Fibroblast of skin of left biceps (primary cell): ENCODE results near the gene TACC2.

Experiments
- DNase-seq, 2 experiments: peaks; one replicate each; pipeline ENCODE4 v3.0.0-alpha.2; 2013; ENCODE audit warnings: low read depth in 2 of 2

Gene TACC2

DNA sequence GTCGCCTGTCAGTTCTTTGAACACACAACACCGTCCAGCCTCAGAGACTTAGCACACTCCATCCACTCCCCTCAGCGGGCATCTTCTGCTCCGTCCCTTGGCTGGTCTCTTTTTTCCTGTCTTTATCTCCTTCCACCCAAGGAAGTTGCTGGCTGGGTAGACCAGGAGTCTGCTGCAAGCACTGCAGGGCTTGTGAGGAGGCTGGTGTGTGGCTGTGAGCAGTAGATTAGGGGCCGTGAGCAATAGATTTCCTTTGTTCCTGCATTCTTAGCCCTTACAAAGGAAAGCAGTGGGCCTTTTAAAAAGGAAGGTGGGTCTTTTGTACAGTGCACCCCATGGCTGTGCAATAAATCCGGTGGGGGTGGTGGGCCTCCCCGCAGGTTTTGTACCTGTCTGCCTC lies 181.8 kb downstream of the TACC2 start:
- DNase-seq, result no peak

DNA sequence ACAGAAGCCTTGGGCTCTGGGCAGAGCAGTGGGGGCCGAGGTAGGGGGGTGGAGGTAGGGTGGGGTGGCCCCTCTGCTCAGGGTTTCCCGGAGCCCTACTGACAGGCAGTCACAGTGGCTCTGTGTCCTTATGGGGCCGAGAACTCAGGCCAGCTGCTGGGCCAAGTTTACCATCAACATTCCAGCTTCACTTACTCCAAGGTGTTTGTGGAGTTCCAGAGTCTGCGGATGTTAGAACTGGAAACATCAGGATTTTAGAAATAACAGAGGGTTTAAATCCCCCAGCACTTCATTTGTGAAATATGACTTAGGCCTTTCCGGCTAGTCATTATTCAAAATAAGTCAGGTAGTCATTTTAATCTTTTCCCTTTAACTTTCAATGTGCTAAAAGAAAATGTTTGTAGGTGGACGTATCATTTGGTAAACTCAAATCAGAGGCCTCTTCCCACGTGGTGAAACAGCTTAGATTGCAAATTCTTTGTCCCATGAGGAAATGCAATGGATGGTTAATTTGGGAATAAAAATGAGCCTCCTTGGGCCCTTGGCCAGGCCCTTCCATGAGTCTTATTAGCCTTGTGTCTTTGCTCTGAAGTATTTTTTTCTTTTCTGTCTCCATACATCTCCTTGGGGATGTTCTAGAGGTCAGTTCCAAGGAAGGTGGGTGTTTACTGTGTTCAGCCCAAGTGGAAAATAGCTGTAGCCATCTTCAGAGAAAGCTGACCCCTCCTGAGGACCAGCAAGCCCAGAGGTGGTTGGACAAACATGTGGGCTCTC lies 182.5 kb downstream of the TACC2 start:
- no peak for DNase-seq

DNA sequence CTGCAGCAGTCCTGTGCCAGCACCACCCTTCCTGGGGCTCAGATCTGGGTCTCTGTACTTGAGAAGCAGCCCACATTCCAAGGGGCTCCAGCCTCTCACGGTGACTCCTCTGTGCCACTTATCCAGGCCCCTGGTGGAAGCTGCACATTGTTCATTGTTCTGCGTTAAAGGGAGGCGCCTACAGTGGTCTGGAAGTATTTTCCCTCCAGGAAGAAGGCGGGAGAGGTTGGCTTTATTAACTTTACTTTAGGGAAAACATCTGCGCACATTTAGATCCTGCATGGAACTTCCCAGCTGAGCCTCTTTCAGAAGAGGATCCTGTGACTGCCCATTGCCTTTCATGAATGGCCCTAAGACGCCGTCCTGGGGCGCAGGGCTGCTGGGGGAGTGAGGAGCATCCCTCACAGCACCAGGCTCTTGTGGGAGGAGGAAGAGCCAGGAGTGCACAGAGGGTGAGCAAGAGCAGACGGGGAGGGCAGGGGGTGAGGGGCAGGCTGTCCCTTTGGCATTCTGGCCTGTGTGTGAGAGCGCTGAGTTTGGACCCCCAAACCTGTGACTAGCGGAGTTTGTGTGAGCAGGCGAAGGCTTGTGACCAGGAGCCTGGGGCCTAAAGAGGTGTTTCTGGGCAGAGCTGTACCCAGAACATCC lies 183.5 kb downstream of the TACC2 start:
- DNase-seq, result no peak

DNA sequence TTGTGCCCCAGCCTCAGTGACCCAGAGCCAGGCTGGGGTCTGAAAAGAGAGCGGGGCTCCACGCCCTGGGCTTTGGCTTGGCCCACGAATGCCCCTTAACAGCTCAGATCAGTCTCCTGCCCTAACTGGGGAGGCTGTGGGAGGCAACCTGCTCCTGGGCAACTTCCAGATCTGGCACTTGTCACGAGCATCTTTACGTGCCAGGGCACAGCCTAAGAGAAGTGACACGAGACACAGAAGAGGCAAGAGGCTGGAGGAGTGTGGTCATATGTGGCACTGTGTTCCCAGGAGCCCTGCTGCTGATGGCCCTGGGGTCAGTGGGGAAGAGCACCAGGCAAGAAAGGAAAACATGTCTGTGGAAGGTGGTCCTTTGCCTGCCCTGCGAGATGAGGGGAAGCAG lies 184.4 kb downstream of the TACC2 start:
- DNase-seq, result no peak

DNA sequence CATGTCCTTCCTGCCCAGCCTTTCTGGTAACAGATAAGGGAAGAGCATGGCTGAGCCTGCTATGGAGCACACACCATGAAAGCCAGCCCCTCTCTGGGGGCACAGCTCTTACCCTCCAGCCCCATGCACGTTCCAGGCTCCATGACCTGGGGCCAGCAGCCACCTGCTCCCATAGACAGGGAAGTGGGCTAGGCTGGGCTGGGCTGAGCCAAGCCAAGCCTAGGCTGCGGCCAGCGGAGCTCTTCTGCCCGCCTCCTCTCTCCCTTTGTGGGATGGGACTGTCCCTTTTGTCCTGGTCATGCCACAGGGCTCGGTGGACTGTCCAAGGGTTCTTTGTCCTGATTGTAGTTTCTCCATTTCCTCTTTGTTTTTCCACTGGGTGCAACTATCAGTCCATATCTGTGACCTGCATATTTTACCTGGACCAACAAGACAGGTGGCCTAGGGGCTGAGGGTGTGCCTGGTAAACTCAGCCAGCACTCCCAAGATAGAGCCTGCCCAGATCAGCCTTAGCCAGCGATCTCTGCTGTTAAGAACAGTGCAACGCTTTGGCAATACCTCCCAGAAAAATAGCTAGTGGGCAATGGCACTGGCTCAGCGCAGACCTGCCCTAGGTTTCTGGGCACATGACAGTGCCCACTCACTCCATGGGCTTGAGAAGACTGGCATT lies 184.9 kb downstream of the TACC2 start:
- DNase-seq, result no peak

DNA sequence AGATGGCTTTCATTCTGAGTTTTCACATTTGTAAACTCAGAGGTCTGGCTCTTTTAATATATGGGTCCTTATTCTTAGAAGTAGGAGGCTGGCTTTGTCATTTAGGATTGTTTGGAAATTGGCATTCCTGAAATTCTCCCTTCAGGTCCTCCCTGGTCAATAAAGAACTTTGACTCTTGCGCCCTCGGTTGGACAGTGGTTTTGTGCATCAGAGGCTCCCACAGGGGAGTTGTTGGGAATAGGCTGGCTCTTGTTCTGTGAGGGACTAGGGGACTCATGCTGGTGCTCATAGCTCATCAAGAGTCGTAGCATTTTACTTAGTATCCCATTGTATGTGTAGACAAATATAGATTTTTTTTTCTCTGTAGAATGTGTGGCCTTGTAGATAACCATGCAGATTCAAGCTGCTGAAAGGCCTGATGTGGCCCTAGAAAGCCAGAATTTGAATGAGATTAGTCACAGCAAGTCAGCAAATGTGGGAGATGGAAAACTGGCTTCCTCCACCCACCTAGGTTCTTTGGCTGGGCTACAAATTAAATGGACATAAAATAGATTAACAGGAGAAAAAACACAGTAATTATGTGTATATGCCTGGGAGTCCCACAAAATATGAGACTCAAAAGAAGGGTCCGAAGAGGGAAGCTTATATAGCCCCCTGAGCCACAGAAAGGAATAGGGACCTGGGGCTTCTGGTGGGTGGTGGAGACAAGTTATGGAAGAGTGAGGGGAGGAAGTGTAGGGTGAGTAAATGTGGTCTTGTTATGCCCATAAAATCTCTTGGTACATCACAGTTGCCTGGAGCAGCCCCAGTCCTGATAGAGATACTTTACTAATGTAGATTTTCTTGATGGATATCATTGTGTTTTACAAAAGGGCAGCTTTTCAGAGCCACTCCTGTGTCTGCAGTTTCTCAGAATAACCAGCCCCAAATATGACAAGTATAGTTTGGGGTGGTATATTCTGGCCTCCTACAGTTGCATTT lies 187.6 kb downstream of the TACC2 start:
- no peak for DNase-seq

DNA sequence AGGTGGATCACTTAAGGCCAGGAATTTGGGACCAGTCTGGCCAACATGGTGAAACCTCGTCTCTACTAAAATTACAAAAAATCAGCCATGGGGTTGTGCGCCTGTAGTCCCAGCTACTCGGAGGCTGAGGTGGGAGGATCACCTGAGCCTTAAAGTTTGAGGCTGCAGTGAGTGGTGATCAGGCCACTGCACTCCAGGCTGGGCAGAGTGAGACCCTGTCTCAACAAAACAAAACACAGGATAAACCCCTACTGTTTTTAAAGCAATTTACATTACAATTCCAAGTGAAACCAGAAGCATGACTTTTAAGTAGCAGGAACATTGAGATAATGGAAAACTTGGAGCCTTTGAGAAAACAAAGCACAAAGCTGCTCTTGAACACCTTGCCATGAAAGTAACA lies 189.7 kb downstream of the TACC2 start:
- no peak for DNase-seq

DNA sequence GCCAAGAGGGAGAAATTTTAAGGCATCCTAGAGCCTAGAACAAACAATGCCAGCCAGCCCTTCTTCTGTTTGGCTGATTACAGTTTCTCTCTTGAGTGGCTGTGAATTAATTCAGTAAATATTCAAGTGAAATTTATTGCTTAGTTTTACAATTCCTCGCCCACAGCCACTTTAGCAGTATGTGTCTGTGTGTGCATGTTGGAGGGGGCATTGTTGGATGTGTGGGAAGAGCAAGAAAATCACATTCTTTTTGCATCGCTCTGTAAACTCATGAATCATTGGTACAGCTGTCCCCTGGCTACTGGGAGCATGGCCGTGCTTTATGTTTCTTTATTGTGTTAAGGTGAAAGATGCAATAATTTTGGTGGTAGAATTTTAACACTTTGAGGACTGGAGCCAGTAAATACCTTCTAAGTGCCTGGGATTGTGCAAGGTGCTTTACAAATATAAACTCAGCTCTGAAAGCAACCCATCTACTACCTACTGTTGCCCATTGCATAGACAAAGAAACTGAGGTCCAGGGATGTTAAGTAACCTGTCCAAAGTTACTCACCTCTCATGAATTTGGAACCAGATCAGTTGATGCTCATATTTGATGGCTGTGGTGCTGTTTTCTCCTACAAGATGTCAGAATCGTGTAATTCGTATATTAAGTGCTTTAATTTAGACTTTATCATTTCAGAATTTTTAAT lies 192.2 kb downstream of the TACC2 start:
- peak in 1 of 2 experiments; percentile 17 for DNase-seq

DNA sequence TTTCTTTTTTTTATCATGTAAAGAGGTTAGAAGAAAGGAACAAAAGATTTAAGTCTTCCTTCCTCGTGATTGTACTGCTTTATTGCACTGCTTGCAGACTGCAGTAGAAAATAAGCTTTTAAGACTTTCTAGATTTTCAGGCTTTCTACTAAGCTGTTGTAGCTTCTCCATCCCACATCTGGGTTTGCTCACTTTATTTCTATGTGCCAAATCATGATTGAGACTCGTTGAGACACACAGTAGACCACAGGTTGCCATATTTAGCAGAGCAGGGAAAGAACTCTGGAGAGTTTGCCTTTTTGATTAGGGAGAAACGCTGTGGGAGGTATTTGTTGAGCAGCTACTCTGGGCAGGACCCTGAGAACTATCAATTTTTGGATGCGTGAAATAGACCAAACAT lies 192.9 kb downstream of the TACC2 start:
- peak; percentile 17 to 24 for DNase-seq

DNA sequence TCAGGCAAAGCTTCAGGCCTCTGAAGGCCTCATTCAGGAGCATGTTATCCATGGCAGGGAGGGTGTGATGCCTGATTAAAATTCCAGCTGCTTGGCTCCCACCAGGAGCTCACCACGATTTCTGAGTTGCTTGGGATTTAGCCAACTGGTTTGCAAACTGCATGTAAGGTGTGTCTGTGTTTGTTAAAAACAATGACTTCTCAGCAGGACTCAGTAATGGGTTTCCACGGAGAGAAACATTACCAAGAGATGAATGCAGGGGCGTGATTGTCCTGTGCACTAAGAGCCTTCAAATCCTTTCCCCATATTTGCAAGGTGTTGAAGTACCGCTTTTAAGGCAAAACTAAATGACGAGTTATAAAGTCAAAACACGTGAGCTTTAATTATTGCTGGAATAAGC lies 193.3 kb downstream of the TACC2 start:
- DNase-seq, result peak in 1 of 2 experiments; percentile 7

DNA sequence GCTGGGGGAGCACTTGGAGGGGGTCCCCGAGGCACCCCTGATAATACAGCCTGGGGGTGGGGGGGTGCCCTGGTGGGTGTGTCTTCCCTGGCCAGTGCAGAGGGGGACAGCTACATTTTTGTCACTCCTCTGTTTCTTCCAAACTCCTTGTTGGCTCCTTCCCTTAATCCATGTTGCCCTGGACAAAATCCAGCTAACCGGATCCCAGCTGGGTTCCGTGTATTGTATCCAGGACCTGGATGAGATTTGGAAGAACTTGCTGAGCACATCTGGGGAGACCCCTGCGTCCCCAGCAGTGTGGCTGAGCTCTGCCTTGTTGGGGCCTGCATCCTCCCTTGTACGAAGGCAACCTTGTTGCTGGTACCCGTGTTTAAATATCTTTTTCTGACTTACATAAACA lies 195.3 kb downstream of the TACC2 start:
- DNase-seq, result no peak

DNA sequence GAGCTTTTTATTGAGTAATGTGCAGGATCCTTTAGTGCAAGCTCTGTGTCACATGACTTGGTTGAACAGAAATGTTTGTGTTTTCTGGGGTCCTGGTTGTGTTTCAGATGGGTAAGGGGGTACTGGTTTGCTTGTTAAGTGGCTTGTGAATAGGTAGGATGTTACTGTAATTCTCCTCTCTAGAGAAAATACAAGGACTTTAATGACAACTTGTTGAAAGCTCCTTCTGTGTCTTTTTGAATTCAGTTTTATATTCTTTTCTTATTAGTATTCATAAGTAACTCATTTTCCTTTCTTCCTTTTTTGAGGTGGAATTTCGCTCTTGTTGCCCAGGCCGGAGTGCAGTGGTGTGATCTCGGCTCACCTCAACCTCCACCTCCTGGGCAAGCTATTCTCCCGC lies 196.7 kb downstream of the TACC2 start:
- DNase-seq, result no peak

DNA sequence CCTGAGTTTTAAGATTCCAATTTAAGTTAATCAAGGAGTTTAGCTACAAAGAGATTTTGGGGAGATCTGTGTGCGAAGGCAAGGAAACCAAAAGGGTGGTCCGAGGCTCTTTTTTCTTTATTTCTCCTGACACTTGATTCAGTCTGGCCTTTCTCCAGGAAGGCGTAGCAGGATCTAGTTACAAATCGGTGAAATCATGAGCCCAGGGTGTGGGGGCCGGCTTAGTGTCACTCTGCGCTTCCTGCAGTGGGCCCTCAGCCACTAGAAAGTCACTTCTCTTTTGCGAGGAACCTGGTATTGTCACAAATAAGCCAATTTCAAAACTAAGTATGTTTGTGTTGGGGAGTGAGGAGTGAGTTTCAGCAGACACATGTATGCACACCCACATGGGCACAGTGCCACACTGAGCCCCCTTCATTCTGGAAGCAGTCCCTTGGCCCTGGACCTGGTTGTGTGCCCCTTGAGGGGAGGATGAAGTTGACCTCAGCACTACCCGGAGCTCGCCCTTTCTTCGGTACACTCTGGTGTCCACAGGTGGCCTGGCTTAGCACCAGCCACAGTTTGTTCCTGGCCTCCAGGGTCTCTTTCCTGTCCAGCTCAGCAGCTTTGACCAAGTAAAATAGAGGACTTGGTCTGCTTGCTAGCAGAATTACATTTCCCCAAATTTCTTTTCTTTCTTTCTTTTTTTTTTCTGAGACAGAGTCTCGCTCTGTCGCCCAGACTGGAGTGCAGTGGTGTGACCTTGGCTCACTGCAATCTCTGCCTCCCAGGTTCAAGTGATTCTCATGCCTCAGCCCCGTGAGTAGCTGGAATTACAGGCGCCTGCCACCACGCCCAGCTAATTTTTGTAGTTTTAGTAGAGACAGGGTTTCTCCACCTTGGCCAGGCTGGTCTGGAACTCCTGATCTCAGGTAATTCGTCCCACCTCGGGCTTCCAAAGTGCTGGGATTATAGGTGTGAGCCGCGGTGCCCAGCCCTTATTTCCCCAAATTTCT lies 198.2 kb downstream of the TACC2 start:
- DNase-seq, result no peak

DNA sequence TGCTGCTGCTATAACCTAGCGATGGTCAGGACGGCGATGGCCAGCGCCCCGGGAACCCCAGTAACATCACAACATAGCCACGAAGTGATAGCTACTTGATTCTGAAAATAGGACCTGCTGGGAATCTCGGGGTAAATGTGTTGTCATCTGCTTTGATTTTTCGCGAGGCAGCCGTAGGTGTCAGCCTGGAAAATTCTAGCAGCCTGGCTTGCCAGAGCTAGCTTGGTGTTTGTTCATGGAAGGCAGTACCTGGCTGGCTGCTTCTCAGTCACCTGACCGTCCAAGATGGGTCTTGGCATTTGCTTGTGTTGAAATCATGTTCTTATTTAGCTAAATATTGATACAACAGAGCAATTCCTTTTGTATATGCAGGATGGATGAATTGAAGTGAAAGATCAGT lies 199.7 kb downstream of the TACC2 start:
- no peak for DNase-seq

DNA sequence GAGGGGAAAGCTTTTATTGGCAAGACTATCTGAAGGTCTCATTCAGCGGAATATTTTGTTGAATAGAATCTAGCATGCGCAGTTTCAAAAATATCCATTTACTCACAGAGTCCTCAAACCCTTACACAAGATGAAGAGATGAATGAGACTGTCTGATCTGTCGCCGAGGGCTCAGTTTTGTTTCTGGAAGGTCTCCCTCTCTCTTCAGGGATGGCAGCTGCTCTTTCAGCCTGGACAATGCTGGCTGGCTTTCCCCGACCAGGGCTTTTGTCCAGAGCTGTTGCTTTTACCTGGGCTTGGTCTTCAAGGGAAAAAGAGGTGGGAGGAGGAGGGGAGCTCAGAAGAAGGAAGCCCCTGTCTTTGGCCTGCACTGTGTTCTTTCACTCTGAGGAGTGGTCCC lies 200.2 kb downstream of the TACC2 start:
- DNase-seq, result no peak

DNA sequence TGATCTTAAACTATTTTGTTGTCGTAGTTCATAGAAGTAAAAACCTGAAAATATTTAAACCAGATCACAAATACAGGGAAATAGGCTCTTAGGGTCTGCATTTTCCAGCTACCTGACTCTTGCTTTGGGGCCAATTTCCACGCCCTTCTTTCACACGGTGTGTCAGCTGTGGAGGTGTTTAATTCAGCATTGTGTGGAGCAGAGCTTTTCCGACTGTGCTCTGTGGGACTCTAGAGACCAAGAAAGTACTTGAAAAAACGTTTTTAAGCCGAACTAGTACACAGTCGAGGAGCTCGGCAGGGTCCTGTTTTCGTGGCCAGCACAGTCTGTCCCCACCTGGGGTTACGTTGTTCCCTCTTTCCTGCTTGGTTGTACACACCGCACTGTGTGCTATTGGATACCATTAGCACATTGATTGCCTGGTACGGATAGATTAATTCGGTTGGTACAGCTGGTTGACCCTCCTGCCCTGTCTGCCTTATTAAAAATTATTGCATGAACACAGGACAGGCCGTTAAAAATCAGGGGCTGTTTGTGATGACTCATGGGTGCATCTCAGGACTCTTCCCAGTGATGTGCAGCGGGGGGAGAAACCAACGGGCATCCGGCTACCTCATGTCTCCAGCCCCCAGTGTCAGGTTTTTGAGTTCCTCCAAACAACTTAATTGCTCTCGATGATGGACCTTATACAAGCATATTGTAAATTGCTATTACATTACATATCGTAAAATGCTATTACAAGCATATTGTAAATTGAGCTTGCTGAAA lies 201.4 kb downstream of the TACC2 start:
- no peak for DNase-seq

DNA sequence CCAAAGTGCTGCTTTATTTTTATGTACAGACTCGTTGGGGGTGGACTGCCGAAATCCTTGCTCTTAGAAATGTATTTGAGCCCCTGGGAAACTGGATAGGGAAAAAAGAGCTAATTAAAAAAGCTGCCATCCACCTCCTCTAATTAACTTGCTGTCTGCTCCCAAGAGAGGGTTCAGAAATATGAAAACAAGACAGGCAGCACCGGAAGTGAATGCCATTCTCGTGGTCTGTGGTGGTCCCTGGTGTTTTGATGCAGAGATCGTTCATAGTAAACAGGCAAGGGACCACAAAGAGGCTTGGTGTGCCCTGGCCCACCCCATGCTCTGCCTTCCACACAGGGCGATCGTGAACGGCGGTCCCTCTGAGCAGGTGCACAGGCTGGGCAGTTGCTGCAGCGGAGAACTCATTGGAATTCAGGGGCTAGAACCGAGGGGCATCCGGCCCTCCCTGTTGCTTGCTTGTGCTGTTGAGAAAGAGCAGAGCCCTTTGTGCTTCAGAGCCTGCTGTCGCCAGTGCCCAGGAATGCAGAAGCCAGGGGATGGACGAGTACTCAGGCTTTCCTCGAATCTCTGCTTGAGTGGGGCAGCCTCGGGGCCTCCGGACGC lies 203.1 kb downstream of the TACC2 start:
- no peak for DNase-seq

DNA sequence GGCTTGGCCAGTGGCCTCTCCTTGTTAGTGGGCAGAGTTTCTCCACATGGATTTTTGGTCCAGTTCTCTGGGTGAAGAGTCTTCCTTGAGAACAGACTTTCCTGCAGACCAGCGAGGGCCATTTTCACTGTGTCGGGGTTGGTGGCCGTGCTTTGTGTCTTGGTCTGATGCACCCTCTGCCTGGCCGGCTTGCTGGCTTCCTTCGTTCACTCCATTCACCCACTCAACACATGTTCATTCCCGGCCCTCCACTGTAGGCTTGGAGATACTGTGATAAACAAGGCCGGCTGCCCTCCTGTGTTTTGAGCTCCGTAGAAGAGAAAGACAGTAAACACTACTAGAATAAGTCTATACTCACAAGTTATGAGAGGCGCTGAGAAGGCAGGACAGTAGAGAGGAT lies 205.3 kb downstream of the TACC2 start:
- DNase-seq, result no peak

DNA sequence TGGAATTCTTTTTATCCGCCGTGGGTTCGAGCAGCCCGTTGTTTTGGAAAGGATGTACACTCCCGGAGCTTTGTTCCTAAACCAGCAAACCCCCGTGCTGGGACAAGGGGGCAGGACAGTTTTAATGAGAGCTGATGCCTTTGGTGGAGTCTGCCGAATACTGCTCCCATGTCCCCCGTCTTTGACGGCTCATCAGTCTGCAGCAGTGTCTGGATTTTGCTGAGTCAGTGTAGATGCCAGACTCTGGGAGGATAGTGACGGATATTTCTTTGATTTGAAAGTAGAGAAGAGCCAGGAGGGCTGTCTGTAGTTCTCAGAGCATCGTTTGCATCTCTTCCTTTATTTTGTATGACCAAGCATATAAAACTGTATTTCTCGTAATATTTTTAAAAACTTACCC lies 207.3 kb downstream of the TACC2 start:
- DNase-seq, result no peak
